Gastrocnemius medialis (tissue), 4 donors: Measurements from ENCODE around the gene STRA6.

ENCODE experiments used
- CTCF ChIP-seq, 5 experiments: fragments of 450-650 bp in 3 of 5; fragments of 200-600 bp in 2 of 5; sonication (generic) in 2 of 5; IDR thresholded peaks in 4 of 5; conservative IDR thresholded peaks in 1 of 5; 1 replicate in 4 of 5; 2 replicates in 1 of 5; pipeline ENCODE4 v1.5.1; 2016 to 2019; ENCODE audit warnings: antibody characterized with exemption in 5 of 5, mild to moderate bottlenecking in 3 of 5, moderate library complexity in 3 of 5
- POLR2A ChIP-seq, 2 donors: fragments of 450-650 bp; IDR thresholded peaks; one replicate each; pipeline ENCODE4 v1.6.1; 2017; ENCODE audit warnings: antibody characterized with exemption in 2 of 2, mild to moderate bottlenecking in 2 of 2, moderate library complexity in 2 of 2

- no peak for TF ChIP-seq CTCF (IDR thresholded peaks at IDR 0.05 in 4 of 5, conservative IDR thresholded peaks at IDR 0.05 in 1 of 5)
- TF ChIP-seq POLR2A (IDR thresholded peaks at IDR 0.05): no peak
Observed at GRCh38 chr15:74158855-74159650, 43.5 kb downstream of the STRA6 start.
